Stimulated activated effector memory CD8-positive, alpha-beta T cell treated with anti-CD3 and anti-CD28 coated beads, Interleukin-12 subunit alpha, Interleukin-12 subunit beta, amount 100 ng/mL, for 72 hours (primary cell): ENCODE data around the gene CCL18.
"Not testable (repeated sequence)": the region's sequence is repeated elsewhere in the genome, so short reads cannot be mapped to it uniquely, and the experiment has no call there.

Source experiments
- ATAC-seq: fragments of 150-1000 bp; cut with Tn5 transposase; 2 replicates; pipeline ENCODE4 v1.10.0; 2021
- DNase-seq, 2 donors: peaks; one replicate each; pipeline ENCODE4 v3.0.0; 2021 to 2022; ENCODE audit warnings: low spot score in 2 of 2
- H3K27ac Mint-ChIP-seq: one replicate; pipeline ENCODE4 v1.8.0; 2022; ENCODE audit warnings: mild to moderate bottlenecking, mixed read lengths
- H3K36me3 Mint-ChIP-seq: one replicate; pipeline ENCODE4 v1.8.0; 2022; ENCODE audit warnings: mild to moderate bottlenecking, mixed read lengths
- H3K4me1 Mint-ChIP-seq: one replicate; pipeline ENCODE4 v1.8.0; 2022; ENCODE audit warnings: mixed read lengths
- H3K4me3 Mint-ChIP-seq: one replicate; pipeline ENCODE4 v1.8.0; 2022; ENCODE audit warnings: mild to moderate bottlenecking, mixed read lengths
- H3K9me3 Mint-ChIP-seq: one replicate; pipeline ENCODE4 v1.8.0; 2022; ENCODE audit warnings: mixed read lengths

CCL18 gene

DNA sequence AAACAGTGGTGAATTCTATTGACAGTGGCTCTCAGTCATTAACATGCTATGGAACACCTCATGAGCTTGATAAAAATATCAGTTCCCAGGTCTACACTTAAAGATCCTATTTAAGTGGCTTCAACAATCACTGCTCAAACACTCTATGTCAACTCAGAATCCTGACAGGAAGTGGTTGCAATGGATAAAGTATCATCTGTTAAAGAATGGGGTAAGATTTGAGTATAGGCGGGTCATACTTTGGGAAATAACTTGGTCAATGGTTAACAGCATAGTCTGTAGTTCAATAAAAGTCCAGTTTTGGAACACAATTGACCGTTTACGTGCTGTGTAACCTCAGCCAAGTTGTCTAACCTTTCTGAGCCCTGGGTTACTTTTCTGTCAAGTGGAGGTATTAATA is 23.4 kb downstream of the CCL18 start:
- not testable (repeated sequence) for DNase-seq, H3K9me3 Mint-ChIP-seq, ATAC-seq
- peaks cover 93% of the 10 kb centered on the region for H3K36me3 Mint-ChIP-seq
- peak overlapping the region; percentile 96 for H3K27ac Mint-ChIP-seq
- peaks cover 81% of the 10 kb centered on the region for H3K4me1 Mint-ChIP-seq
- peak overlapping the region; percentile 70 for H3K4me3 Mint-ChIP-seq

DNA sequence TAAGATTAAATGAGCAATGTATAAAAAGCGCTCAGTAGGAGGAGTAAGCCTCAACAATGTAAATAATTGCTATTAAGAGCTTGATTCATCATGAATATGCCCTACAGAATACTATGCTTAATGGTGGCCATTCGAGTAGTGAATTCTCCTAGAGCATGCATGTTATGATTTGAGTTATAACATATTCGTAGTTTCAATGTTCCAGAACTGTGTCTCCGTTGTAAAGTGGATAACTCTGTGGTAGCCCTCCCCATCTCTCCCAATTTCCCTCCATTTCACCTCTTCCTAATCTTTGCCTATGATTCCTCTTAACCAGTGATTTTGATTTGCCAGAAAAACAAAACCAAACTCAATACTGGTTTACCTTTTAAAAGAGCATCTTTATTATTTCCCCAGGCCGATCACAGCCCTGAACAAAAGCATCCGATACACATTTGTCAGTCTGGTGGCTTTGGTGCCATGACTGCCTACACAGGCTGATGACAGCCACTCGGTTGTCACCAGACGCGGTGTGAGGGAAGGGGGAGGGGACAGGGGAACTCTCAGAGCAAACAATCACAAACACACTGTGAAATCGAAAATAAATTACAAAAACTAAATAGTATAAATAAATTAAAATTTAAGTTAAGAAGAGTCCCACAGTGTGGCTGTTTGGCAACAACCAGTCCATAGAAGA is 24.0 kb downstream of the CCL18 start:
- Mint-ChIP-seq H3K4me1 (peaks cover 81% of the 10 kb centered on the region), H3K27ac (peak overlapping the region; percentile 96), H3K36me3 (peaks cover 93% of the 10 kb centered on the region), H3K4me3 (peak overlapping the region; percentile 70)
- H3K9me3 Mint-ChIP-seq: not testable (repeated sequence)
- ATAC-seq (peak; percentile 20), DNase-seq (peak in 1 of 2 donors; percentile 76)

DNA sequence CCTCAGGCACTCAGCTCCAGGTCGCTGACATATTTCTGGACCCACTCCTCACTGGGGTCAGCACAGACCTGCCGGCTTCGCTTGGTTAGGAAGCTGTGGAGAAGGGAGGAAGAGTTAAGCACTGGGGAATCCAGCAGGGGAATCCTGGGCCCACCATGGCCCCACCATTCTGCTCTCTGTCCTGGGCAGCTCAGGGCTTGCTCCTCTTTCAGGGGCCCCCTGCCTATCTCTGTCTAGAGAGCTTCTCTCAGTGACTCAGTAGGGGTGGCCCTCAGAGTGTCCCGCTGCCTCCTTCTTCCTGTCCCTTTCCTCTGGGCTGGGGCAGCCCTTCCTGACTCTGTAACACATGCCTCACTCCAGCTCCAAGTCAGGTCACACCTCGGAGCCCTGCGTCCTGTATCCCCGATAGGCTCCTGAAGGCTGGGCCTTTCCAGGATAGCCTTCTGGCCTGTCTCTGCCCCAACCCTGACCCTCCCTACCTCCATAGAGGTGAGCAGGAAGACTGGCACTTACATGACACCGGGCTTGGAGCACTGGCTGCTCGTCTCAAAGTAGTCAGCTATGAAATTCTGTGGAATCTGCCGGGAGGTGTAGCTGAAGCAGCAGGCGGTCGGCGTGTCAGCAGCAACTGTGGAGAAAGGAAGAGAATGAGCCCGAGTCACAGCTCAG is 24.7 kb downstream of the CCL18 start:
- H3K9me3 Mint-ChIP-seq: no peaks in the 10 kb centered on the region
- H3K4me1 Mint-ChIP-seq: peaks cover 82% of the 10 kb centered on the region
- DNase-seq: peak in 1 of 2 donors; percentile 74
- peaks cover 91% of the 10 kb centered on the region for H3K36me3 Mint-ChIP-seq
- peak overlapping the region; percentile 96 for H3K27ac Mint-ChIP-seq
- ATAC-seq: peak; percentile 11
- H3K4me3 Mint-ChIP-seq: peak overlapping the region; percentile 70

DNA sequence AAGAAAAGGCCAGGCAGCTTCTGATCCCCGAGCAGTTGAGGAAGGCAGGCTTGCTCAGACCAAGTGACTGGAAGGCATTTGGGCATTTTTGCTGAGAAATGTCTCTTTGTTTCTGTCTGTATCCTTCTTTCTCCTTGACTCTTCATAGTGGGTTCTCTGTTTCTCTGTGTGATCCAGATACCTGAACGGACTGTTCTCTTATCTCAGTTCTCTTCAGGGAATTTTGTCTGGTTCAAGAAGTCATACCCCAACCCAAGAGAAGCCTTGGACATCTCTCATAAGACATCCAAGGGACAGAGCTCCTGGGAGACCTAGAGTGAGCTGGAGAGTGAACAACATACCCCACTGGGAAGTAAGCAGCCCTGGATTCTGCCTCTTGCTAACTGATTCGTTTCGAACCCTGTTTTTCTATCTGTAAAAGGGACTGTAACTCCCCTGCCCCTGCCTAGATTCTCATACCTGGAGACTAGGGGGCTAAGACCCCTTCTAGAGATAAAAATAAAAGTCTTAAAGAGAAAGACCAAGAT is 25.3 kb downstream of the CCL18 start:
- Mint-ChIP-seq H3K4me1 (peaks cover 82% of the 10 kb centered on the region), H3K4me3 (peak overlapping the region; percentile 70), H3K27ac (peak overlapping the region; percentile 96), H3K9me3 (no peaks in the 10 kb centered on the region), H3K36me3 (peaks cover 89% of the 10 kb centered on the region)
- no peak for ATAC-seq
- DNase-seq: no peak

DNA sequence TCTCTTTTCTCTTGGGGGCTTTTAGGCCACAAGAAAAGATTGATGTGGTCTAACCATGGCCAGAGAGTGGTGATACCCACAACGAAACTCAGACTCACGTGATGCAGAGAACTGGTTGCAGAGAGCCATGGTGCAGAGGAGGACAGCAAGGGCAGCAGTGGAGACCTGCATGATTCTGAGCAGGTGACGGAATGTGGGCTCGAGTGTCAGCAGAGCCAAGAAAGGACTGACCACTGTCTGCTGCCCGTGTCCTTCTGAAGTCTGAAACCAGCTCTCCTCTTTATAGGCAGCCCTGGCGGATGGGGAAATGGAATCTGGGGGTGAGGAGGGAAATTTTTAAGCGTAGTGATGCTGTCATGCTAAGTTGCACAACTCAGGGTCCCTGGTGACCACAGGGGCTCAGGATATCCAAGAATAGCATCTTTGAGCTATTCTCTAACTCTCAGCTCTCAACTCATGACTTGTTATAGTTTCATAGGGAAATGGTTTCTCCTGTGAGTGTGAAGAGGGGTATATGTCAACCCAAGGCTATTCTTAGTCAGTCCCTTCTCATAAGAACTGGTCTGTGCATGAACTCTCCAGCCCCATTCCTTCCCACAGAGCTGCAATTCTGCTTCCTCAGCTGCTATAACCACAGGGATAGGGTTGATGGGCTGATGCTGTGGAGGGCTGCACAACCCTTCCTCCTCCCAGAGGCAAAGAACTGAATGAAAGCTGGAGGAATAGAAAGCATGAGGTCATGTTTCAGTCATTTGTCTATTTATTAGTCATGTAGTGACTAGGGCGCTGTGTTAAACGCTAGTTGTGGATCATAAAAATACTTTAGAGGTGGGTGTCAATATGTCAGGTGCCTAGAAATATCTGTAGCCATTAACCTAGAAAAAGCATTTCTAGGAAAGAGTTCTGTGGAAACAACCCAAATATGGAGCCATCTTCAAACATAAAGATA is 26.1 kb downstream of the CCL18 start, which contains the start of gene CCL3:
Gene CCL3, minus strand, starts transcription at position 256 of the 949 bp plus-strand sequence. Its CDS starts 85 bp downstream, at position 171.
- DNase-seq: peak; percentile 68 to 93
- Mint-ChIP-seq H3K27ac (peak within 1 kb of the TSS; percentile 96), H3K4me1 (peaks cover 82% of the 10 kb centered on the region), H3K36me3 (peaks cover 84% of the 10 kb centered on the region), H3K4me3 (peak within 1 kb of the TSS; percentile 70), H3K9me3 (no peaks in the 10 kb centered on the region)
- peak; percentile 79 for ATAC-seq

DNA sequence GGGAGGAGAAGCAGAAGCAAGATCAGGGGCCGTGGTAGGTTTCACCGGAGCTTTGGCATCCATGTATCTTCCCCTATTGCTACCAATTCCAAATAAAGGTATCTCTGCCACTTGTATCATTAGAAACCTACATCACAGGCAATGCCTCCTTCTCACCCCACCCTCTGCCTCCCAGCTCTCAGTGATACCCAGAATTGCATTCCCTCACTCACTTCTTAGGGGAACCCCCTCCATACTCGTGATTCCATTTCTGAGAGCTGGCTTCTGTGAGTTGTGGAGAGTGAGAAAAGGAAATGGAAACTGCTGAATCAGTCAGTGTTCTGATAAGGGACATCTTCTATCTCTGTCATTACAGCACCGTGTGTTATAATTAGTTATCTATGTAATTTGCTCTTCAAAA is 28.2 kb downstream of the CCL18 start:
- Mint-ChIP-seq H3K9me3 (no peaks in the 10 kb centered on the region), H3K36me3 (peaks cover 74% of the 10 kb centered on the region), H3K27ac (peak overlapping the region; percentile 96), H3K4me1 (peaks cover 90% of the 10 kb centered on the region), H3K4me3 (peak overlapping the region; percentile 70)
- DNase-seq (peak in 1 of 2 donors; percentile 85), ATAC-seq (peak; percentile 57)

DNA sequence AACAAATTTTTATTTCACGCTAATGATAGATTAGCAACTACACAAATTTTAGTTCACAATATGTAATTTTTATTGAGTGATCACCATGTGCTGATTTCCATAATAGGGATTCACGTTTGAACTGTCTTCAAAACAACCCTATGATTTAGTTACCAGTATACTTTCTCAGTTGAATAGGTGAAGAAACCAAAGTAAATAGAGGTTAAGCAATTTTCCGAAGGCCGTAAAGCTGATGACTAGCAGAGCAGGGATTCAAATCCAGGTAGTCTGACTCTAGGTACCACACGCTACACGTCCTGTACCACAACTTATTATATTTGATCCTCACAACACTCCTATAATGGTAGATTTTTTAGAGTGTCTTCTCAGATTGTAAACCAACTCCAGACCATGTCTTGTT is 28.6 kb downstream of the CCL18 start:
- not testable (repeated sequence) for H3K9me3 Mint-ChIP-seq, ATAC-seq, DNase-seq
- peak overlapping the region; percentile 70 for H3K4me3 Mint-ChIP-seq
- H3K36me3 Mint-ChIP-seq: peaks cover 69% of the 10 kb centered on the region
- peak overlapping the region; percentile 96 for H3K27ac Mint-ChIP-seq
- peaks cover 89% of the 10 kb centered on the region for H3K4me1 Mint-ChIP-seq

DNA sequence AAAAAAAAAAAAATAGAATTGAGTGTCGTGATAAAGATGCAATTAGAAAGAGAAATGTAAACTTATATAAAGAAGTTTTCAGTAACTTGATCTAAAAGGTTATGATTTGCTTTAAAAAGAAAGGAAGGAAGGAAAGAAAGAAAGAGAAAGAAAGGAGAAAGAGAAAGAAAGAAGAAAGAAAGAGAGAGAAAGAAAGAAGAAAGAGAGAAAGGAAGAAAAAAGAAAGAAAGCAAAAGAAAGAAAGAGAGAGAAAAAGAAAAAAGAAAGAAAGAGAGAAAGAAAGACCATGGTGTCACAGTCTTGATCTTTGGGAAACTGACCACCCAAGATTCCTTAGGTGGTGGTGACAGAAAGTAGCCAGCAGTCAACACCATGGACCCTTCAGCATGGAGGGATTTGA is 30.2 kb downstream of the CCL18 start:
- peak overlapping the region; percentile 96 for H3K27ac Mint-ChIP-seq
- peaks cover 65% of the 10 kb centered on the region for H3K36me3 Mint-ChIP-seq
- ATAC-seq (no peak), DNase-seq (no peak)
- H3K4me1 Mint-ChIP-seq: peaks cover 89% of the 10 kb centered on the region
- H3K9me3 Mint-ChIP-seq: no peaks in the 10 kb centered on the region
- H3K4me3 Mint-ChIP-seq: peak overlapping the region; percentile 70

DNA sequence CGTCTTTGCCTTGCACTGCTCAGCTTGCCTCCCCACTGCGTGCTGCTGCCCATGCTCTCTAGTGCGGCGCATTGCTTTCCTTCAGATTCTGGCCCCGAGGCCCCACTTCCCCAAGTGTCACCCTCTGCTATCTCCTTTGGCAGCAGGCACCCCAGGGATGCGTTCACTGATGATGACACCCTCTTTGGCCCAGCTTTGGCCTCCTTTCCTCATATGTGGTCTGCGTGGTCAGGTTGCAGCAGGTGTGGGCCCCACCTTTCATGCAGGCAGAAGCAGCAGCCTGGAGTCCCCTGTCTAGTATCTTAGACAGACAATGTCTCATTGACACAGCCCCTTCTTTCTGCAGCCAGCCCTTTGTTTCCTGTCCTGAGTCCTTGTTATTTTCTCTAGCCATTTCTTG is 30.7 kb downstream of the CCL18 start:
- ATAC-seq (no peak), DNase-seq (no peak)
- Mint-ChIP-seq H3K9me3 (no peaks in the 10 kb centered on the region), H3K36me3 (peaks cover 60% of the 10 kb centered on the region), H3K27ac (peak overlapping the region; percentile 96), H3K4me3 (peak overlapping the region; percentile 70), H3K4me1 (peaks cover 89% of the 10 kb centered on the region)

DNA sequence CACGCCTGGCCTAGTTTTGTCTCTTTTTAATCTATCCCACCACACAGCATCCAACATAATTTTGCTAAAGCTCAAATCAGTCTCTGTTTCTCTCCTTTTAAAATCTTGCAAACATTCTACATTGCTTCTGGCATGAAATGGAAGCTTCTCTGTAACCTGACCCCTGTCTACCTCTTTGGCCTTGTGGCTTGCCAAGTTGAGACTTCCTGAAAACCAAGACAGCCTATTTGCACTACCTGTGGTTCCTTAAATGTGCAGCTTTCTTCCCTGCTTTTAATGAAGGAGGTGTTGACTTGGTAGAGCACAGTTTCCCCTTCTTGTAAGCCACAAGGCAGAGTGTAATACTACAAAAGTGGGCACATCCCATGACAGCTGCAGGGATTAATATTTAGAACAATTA is 31.9 kb downstream of the CCL18 start:
- peaks cover 90% of the 10 kb centered on the region for H3K4me1 Mint-ChIP-seq
- ATAC-seq (no peak), DNase-seq (no peak)
- no peaks in the 10 kb centered on the region for H3K9me3 Mint-ChIP-seq
- peak overlapping the region; percentile 96 for H3K27ac Mint-ChIP-seq
- H3K4me3 Mint-ChIP-seq: peak overlapping the region; percentile 70
- H3K36me3 Mint-ChIP-seq: peaks cover 49% of the 10 kb centered on the region

DNA sequence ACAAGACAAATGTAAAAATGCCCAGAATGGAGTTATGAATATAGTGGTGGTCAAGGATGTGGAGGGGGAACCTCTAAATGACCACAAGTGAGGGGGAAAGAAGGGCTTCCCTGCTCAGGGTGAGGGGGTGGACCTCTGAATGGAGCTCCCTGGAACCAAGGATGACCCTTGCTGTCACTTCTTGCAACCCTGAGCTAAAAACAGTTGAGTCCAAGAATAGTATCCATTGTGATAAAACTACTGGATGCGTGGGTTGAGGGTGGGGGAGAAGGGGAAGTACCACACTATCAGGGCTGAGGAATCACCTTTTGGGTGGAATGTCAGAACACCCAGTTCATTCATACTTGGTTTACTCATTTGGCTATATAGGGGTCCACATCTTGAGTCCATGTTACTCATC is 34.9 kb downstream of the CCL18 start:
- not testable (repeated sequence) for H3K9me3 Mint-ChIP-seq
- peak overlapping the region; percentile 93 for H3K27ac Mint-ChIP-seq

DNA sequence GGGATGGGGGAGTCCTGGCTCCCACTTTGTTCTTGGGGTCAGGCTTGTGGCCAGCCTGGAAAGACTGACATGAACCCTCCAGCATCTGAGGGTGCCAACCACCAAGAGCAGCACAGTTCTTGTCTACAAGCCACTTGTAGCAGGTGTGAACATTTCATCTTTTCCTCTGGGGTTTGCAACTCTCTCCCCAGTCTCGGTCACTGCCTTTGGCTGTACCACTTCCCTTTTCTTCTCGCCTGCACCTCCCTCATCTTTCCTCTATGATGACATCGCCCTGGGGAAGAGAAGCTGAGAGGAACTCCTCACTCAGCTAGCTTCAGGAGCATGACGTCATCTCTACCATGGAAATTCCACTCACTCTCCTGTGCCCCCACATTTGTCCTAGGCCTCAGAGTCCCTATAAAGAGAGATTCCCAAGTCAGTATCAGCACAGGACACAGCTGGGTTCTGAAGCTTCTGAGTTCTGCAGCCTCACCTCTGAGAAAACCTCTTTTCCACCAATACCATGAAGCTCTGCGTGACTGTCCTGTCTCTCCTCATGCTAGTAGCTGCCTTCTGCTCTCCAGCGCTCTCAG is 39.4 kb downstream of the CCL18 start, which contains the start of gene CCL4:
Gene CCL4, plus strand, starts transcription at position 427 of the 575 bp plus-strand sequence. Its CDS starts 79 bp downstream, at position 506.
- peak; percentile 77 for ATAC-seq
- H3K4me1 Mint-ChIP-seq: peaks cover 85% of the 10 kb centered on the region

More for the DNA sequence above, 34.9 kb downstream of the CCL18 start:
- ATAC-seq, DNase-seq: not testable (repeated sequence)
- Mint-ChIP-seq H3K36me3 (peaks cover 37% of the 10 kb centered on the region), H3K4me1 (peaks cover 79% of the 10 kb centered on the region), H3K4me3 (peak overlapping the region; percentile 50)

DNA sequence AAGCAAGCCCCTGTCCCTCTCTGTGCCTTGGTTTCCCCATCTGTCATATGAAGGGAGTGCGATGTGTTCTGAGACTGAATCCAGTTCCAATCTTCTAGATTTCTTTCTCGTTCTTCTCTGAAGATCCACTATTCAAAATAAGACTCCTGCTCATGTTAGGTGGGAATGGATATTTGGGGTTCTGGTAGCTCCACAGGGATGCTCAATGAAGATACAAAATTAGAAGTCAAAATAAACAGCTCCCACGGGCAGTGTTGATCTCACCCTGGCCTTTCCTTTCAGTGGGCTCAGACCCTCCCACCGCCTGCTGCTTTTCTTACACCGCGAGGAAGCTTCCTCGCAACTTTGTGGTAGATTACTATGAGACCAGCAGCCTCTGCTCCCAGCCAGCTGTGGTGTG is 40.2 kb downstream of the CCL18 start:
- not testable (repeated sequence) for DNase-seq, H3K9me3 Mint-ChIP-seq
- H3K4me1 Mint-ChIP-seq: peaks cover 81% of the 10 kb centered on the region
- peak overlapping the region; percentile 97 for H3K27ac Mint-ChIP-seq
- H3K36me3 Mint-ChIP-seq: peaks cover 38% of the 10 kb centered on the region
- ATAC-seq: peak; percentile 45
- peak overlapping the region; percentile 86 for H3K4me3 Mint-ChIP-seq

More for the DNA sequence above, 39.4 kb downstream of the CCL18 start, which contains the start of gene CCL4:
- Mint-ChIP-seq H3K27ac (peak within 1 kb of the TSS; percentile 97), H3K4me3 (peak within 1 kb of the TSS; percentile 86), H3K36me3 (peaks cover 42% of the 10 kb centered on the region)
- peak in 1 of 2 donors; percentile 85 for DNase-seq
- H3K9me3 Mint-ChIP-seq: not testable (repeated sequence)

DNA sequence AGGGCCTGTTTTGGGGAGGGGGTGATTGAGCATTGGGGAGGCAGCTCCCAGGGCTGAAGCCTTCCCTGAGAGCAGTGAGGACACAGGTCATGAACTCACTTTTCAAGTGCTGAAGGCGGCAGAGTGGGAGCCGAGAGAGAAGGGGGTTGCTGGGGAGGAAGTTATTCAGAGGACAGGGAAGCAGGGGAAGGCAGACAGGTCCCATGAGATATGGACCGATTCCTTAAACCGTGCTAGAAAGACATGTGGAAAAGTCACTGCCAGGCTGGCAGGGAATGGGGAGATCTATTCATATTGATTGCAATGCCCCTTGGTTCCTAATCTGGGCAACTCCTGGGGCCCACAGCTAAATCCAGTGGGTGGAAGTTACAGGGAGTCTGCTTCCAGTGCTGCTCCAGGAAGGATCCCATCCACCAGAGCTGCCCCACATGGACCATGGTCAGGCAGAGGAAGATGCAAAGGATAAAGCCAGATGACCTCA is 40.7 kb downstream of the CCL18 start:
- Mint-ChIP-seq H3K4me3 (peak overlapping the region; percentile 86), H3K9me3 (no peaks in the 10 kb centered on the region), H3K4me1 (peaks cover 76% of the 10 kb centered on the region), H3K36me3 (peaks cover 38% of the 10 kb centered on the region), H3K27ac (peak overlapping the region; percentile 97)
- peak in 1 of 2 donors; percentile 72 for DNase-seq
- no peak for ATAC-seq
